H1 (cell line): ENCODE results near the gene PDE8B. TPM values are rescaled to one million over a fixed set of nuclear protein-coding genes. Genes with fewer than 3 reads are reported as not detected.

ENCODE experiments used
- CTBP2 ChIP-seq: IDR thresholded peaks from 2 replicates; pipeline ENCODE4 v1.7.0; 2011; ENCODE audit warnings: borderline replicate concordance, mild to moderate bottlenecking, moderate library complexity, mixed read lengths, low read length; ENCODE audit not compliant: insufficient read depth, insufficient read length
- HDAC6 ChIP-seq: IDR thresholded peaks from one replicate; pipeline ENCODE4 v1.7.1; 2012; ENCODE audit warnings: low read depth, mild to moderate bottlenecking, inconsistent platforms, low read length, moderate library complexity
- SAP30 ChIP-seq: fragments of 300-600 bp; sonication (generic); IDR thresholded peaks from 2 replicates; pipeline ENCODE4 v1.7.1; 2012; ENCODE audit warnings: low read length, moderate library complexity, mild to moderate bottlenecking, inconsistent platforms; ENCODE audit not compliant: insufficient read depth, insufficient replicate concordance
- TEAD4 ChIP-seq: IDR thresholded peaks from 2 replicates; pipeline ENCODE4 v1.6.1; 2012; ENCODE audit warnings: low read depth, low read length, inconsistent platforms, mixed read lengths
- polyA plus RNA-seq, 7 experiments: library from polyadenylated mRNA; depleted of rRNA in 3 of 7; stranded (reverse) in 5 of 7; unstranded in 2 of 7; fragments of >200 nt in 5 of 7; fragments of 200-250 nt in 2 of 7; gene quantifications; 1 replicate in 5 of 7; 2 replicates in 1 of 7; 4 replicates in 1 of 7; pipeline versions ENCODE4 v1.2.1 to v1.2.3, GENCODE V29; 2011 to 2013; ENCODE audit warnings: missing spikeins in 2 of 7, mixed read lengths in 2 of 7
- total RNA-seq: library from RNA; stranded (reverse); fragmentation: NEBNext Ultra II Directional; extraction: Animal tissue kit (Norgen Biotek cat#: 25700); gene quantifications from 2 replicates; pipeline ENCODE4 v1.2.1, GENCODE V29; 2021

The PDE8B gene
- total and polyA plus RNA-seq, 2 of the 8 experiments (the other 6 are each of a cell fraction or from before 2014, with no cell fraction given): 0.32 to 1.1 TPM

- TF ChIP-seq CTBP2: no peak
- TF ChIP-seq SAP30: no peak
- no peak for TF ChIP-seq HDAC6
- no peak for TF ChIP-seq TEAD4
Observed at GRCh38 chr5:77225531-77225930, 15.1 kb downstream of the PDE8B start (continued).
